Tibial nerve (tissue), 4 donors: Measurements from ENCODE around the gene DCX.

ENCODE experiments used
- CTCF ChIP-seq, 5 experiments: fragments of 200-600 bp in 3 of 5; fragments of 450-650 bp in 2 of 5; sonication (generic) in 3 of 5; IDR thresholded peaks; one replicate each; pipeline ENCODE4 v1.5.1; 2016 to 2019; ENCODE audit warnings: antibody characterized with exemption in 5 of 5, mild to moderate bottlenecking in 3 of 5, moderate library complexity in 2 of 5
- EP300 ChIP-seq, 2 donors: sonication (generic); formaldehyde crosslinking; IDR thresholded peaks; one replicate each; pipeline ENCODE4 v1.6.1; 2017; ENCODE audit warnings: antibody characterized with exemption in 2 of 2, mild to moderate bottlenecking in 1 of 2

GRCh38 chrX:111282139-111282538 is 129.9 kb downstream of the DCX start:
- TF ChIP-seq CTCF (IDR thresholded peaks at IDR 0.05) (no peak), EP300 (IDR thresholded peaks at IDR 0.05) (no peak)
